ENCODE measurements around the gene MRM1. TPM values are rescaled to one million over a fixed set of nuclear protein-coding genes. Genes with fewer than 3 reads are reported as not detected.

Gene MRM1
- total RNA-seq, 4 donors from 2014 or later = 9.5 to 20.9 (median 11.5) TPM

DNA sequence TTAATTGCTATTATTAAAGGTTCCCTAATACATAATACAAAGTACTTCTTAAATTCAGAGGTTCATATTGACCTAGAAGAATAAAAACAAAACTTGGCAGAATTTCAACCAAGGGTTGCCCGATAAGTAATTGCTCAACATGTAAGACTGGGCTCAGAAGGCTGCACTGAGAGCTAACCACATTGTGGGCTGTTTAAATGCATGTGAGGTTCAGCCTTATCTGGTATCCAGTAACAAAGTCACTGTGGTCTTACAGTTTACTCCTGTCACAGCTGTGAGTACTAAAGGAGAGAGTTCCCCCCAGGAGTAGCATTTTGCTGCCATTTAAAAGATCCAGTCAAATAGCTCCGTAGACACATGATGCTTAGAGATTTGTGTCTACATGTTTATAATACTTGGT lies 11.3 kb upstream of the MRM1 start:
- no peak for DNase-seq
- Histone ChIP-seq H3K27ac (no peak overlapping the region), H3K9me3 (no peaks in the 10 kb centered on the region), H3K4me1 (peaks cover 7 to 30% (median 20%) of the 10 kb centered on the region in 4 donors), H3K27me3 (no peaks in the 10 kb centered on the region), H3K36me3 (peaks cover 0 to 31% (median 16%) of the 10 kb centered on the region in 4 donors), H3K4me3 (no peak overlapping the region)
- TF ChIP-seq POLR2A (IDR thresholded peaks at IDR 0.05) = no peak
- in situ Hi-C loops (cut with MboI; ENCODE audit: low pct_ligation_motif_present in 1 of 4, low pct_unique_long_range_greater_than_20kb in 1 of 4, low sequenced_read_pairs in 3 of 4) = no loop called here
- intact Hi-C loops (cut with DNase I; ENCODE audit: low total_unique reads) = no loop called here
- WGBS, 2 donors (ENCODE audit: low coverage in 1 of 2) = 40 to 67% methylated on average over 1 to 2 of the region's 2 CpGs

GRCh38 chr17:36591434-36592315 lies 9.7 kb upstream of the MRM1 start, which contains the start of gene DHRS11:
TSS of gene DHRS11 (plus strand) at chr17:36591879. CDS start at chr17:36592010, 131 bp downstream.
- intact Hi-C loops (cut with DNase I; ENCODE audit: low total_unique reads) = no loop called here
- 3% methylated on average over 45 of the region's 87 CpGs; no CpG with 5 or more reads in 1 of the 2 donors for WGBS, 2 donors (ENCODE audit: low coverage in 1 of 2)

GRCh38 chr17:36592316-36592715 lies 9.1 kb upstream of the MRM1 start:
- Histone ChIP-seq H3K4me3 (peak overlapping the region; percentile 67 to 94 (median 82)), H3K4me1 (peaks cover 7 to 49% (median 28%) of the 10 kb centered on the region in 4 donors), H3K27me3 (no peaks in the 10 kb centered on the region), H3K36me3 (peaks cover 0 to 10% (median 4%) of the 10 kb centered on the region in 4 donors), H3K9me3 (no peaks in the 10 kb centered on the region), H3K27ac (peak overlapping the region; percentile 83 to 90 (median 88))
- intact Hi-C loops (cut with DNase I; ENCODE audit: low total_unique reads) = no loop called here
- DNase-seq = peak; percentile 33
- in situ Hi-C loops (cut with MboI; ENCODE audit: low pct_ligation_motif_present in 1 of 4, low pct_unique_long_range_greater_than_20kb in 1 of 4, low sequenced_read_pairs in 3 of 4) = no loop called here
- TF ChIP-seq, protein P1, sequence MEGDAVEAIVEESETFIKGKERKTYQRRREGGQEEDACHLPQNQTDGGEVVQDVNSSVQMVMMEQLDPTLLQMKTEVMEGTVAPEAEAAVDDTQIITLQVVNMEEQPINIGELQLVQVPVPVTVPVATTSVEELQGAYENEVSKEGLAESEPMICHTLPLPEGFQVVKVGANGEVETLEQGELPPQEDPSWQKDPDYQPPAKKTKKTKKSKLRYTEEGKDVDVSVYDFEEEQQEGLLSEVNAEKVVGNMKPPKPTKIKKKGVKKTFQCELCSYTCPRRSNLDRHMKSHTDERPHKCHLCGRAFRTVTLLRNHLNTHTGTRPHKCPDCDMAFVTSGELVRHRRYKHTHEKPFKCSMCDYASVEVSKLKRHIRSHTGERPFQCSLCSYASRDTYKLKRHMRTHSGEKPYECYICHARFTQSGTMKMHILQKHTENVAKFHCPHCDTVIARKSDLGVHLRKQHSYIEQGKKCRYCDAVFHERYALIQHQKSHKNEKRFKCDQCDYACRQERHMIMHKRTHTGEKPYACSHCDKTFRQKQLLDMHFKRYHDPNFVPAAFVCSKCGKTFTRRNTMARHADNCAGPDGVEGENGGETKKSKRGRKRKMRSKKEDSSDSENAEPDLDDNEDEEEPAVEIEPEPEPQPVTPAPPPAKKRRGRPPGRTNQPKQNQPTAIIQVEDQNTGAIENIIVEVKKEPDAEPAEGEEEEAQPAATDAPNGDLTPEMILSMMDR (IDR thresholded peaks at IDR 0.05) = no peak
- TF ChIP-seq POLR2AphosphoS5 (IDR thresholded peaks at IDR 0.05) (no peak), POLR2A (IDR thresholded peaks at IDR 0.05) (no peak), EP300 (IDR thresholded peaks at IDR 0.05; ENCODE audit: low read depth) (no peak)
- 1% methylated on average over 20 of the region's 20 CpGs; no CpG with 5 or more reads in 1 of the 2 donors for WGBS, 2 donors (ENCODE audit: low coverage in 1 of 2)

More at GRCh38 chr17:36591434-36592315, 9.7 kb upstream of the MRM1 start, which contains the start of gene DHRS11:
- TF ChIP-seq EP300 (IDR thresholded peaks at IDR 0.05; ENCODE audit: low read depth) (no peak), POLR2A (IDR thresholded peaks at IDR 0.05) (peak; percentile 66), POLR2AphosphoS5 (IDR thresholded peaks at IDR 0.05) (peak; percentile 51 to 76 (median 68))
- TF ChIP-seq, protein P1 (IDR thresholded peaks at IDR 0.05) = peak in 1 of 5 experiments; percentile 8
- in situ Hi-C loops (cut with MboI; ENCODE audit: low pct_ligation_motif_present in 1 of 4, low pct_unique_long_range_greater_than_20kb in 1 of 4, low sequenced_read_pairs in 3 of 4) = no loop called here
- H3K4me1 ChIP-seq = peaks cover 7 to 42% (median 23%) of the 10 kb centered on the region in 4 donors
- peak; percentile 90 for DNase-seq
- H3K9me3 ChIP-seq = no peaks in the 10 kb centered on the region
- no peaks in the 10 kb centered on the region for H3K27me3 ChIP-seq
- H3K27ac ChIP-seq = peak within 1 kb of the TSS; percentile 83 to 90 (median 88)
- H3K4me3 ChIP-seq = peak within 1 kb of the TSS; percentile 67 to 94 (median 82)
- H3K36me3 ChIP-seq = peaks cover 0 to 16% (median 8%) of the 10 kb centered on the region in 4 donors

DNA sequence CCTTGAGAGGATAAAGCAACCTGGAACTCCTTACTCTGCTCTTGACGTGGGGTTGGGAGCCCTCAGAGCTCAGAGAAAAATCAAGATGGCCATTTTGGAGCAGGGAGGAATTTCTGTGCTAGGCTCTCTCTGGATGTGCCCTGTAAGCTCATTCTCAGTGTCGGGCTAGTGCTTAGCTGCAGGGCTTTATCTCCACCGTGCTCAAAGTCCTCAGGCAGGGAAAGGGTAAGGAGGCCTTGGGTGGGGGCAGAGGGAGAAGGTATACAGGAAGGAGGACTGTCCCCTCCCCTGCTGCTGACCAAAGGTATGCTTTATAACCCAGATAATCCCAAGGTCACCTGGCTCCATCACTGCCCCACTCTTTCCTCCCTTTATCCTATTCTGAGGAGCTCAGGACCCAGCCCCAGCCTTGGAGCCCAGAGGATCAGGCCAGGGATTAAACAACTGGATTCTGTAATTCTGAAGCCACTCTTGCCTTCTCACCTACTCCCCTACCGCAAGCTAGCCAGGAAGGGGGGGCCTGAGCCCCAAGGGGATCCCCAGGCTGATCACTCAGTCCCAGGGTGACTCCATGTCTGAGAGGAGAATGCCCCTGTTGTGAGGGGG lies 8.6 kb upstream of the MRM1 start:
- H3K36me3 ChIP-seq = peaks cover 0 to 6% (median 2%) of the 10 kb centered on the region in 4 donors

More for the DNA sequence above, 8.6 kb upstream of the MRM1 start:
- in situ Hi-C loops (cut with MboI; ENCODE audit: low pct_ligation_motif_present in 1 of 4, low pct_unique_long_range_greater_than_20kb in 1 of 4, low sequenced_read_pairs in 3 of 4) (no loop called here), intact Hi-C loops (cut with DNase I; ENCODE audit: low total_unique reads) (no loop called here)
- DNase-seq = peak; percentile 75
- no peaks in the 10 kb centered on the region for H3K9me3 ChIP-seq
- peak overlapping the region; percentile 83 to 90 (median 88) for H3K27ac ChIP-seq
- TF ChIP-seq POLR2A (IDR thresholded peaks at IDR 0.05) (peak; percentile 86), EP300 (IDR thresholded peaks at IDR 0.05; ENCODE audit: low read depth) (no peak), POLR2AphosphoS5 (IDR thresholded peaks at IDR 0.05) (peak in 2 of 3 donors; percentile 87 to 93)
- TF ChIP-seq, protein P1 (IDR thresholded peaks at IDR 0.05) = no peak
- H3K4me1 ChIP-seq = peaks cover 7 to 54% (median 33%) of the 10 kb centered on the region in 4 donors
- no peaks in the 10 kb centered on the region for H3K27me3 ChIP-seq
- peak overlapping the region; percentile 67 to 94 (median 82) for H3K4me3 ChIP-seq
- 32 to 51% methylated on average over 3 to 4 of the region's 4 CpGs for WGBS, 2 donors (ENCODE audit: low coverage in 1 of 2)

Data from transverse colon (tissue), 4 donors.